GM12875 (cell line): Measurements from ENCODE around the gene CAMKK2.

Source experiments
- H3K4me3 ChIP-seq: one replicate; pipeline ENCODE4 v1.5.1; 2011; ENCODE audit warnings: low read depth, low read length, control low read depth
- TF ChIP-seq, protein P1 (sequence below): IDR thresholded peaks from 2 replicates; pipeline ENCODE4 v1.5.1; 2011; ENCODE audit warnings: low read depth, mild to moderate bottlenecking, control low read depth, inconsistent platforms, low read length, moderate library complexity, borderline replicate concordance; ENCODE audit not compliant: insufficient read depth

The CAMKK2 gene

DNA sequence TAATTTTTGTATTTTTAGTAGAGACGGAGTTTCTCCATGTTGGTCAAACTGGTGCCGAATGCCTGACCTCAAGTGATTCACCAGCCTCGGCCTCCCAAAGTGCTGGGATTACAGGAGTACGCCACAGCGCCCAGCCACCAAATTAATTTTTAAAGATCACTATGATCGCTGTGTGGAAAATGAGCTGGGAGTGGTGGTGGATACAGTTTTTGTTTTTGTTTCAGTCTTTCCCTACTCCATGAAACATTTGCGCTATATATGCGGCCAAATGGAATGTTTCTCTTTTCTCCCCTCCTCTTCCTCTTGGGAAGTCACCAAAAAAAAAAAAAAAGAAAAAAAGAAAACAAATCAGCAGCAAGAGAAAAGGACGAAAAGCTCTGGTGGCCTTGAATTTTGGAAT is 107.4 kb downstream of the CAMKK2 start:
- TF ChIP-seq, protein P1, sequence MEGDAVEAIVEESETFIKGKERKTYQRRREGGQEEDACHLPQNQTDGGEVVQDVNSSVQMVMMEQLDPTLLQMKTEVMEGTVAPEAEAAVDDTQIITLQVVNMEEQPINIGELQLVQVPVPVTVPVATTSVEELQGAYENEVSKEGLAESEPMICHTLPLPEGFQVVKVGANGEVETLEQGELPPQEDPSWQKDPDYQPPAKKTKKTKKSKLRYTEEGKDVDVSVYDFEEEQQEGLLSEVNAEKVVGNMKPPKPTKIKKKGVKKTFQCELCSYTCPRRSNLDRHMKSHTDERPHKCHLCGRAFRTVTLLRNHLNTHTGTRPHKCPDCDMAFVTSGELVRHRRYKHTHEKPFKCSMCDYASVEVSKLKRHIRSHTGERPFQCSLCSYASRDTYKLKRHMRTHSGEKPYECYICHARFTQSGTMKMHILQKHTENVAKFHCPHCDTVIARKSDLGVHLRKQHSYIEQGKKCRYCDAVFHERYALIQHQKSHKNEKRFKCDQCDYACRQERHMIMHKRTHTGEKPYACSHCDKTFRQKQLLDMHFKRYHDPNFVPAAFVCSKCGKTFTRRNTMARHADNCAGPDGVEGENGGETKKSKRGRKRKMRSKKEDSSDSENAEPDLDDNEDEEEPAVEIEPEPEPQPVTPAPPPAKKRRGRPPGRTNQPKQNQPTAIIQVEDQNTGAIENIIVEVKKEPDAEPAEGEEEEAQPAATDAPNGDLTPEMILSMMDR: no peak
- no peak overlapping the region for H3K4me3 ChIP-seq

DNA sequence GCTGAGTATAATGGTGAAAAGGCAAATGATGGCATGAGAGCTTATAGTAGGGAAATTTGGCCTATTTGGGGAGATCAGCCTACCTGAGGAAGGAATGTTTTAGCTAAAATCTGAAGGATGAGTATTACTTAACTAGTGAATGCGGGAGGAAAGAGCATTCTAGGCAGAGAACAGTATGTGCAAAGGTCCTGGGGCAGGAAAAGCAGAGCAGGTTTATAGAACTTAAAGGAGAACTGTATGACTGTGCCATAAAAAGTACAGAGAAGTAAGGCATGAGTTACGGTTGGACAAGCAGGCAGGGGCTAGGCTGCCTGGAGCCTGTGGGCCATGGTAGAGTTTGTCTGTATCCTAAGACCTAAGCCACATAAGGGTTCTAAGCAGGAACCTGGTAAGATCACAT is 108.3 kb downstream of the CAMKK2 start:
- H3K4me3 ChIP-seq: no peak overlapping the region
- TF ChIP-seq, protein P1: no peak
